ENCODE measurements around the gene RASSF8. TPM values are rescaled to one million over a fixed set of nuclear protein-coding genes. Genes with fewer than 3 reads are reported as not detected.

The RASSF8 gene
- total and polyA plus RNA-seq, 8 donors, result 3.7 to 66.8 (median 10.5) TPM

- H3K27me3 ChIP-seq, result no peaks in the 10 kb centered on the region
- peaks cover 0 to 65% (median 25%) of the 10 kb centered on the region in 4 donors for H3K4me1 ChIP-seq
- no peak for DNase-seq
- peak overlapping the region in 1 of 4 donors; percentile 5 for H3K4me3 ChIP-seq
- peak overlapping the region in 3 of 5 donors; percentile 3 to 47 (median 11) for H3K27ac ChIP-seq
- H3K9me3 ChIP-seq, result no peaks in the 10 kb centered on the region
- intact Hi-C loops (cut with DNase I; ENCODE audit: low total_unique reads), result no loop called here
- no peak for TF ChIP-seq POLR2A (IDR thresholded peaks at IDR 0.05)
- TF ChIP-seq EP300 (IDR thresholded peaks at IDR 0.05), result no peak
- TF ChIP-seq POLR2AphosphoS5 (IDR thresholded peaks at IDR 0.05), result no peak
- TF ChIP-seq CTCF (IDR thresholded peaks at IDR 0.05), result no peak
- WGBS, 5 donors, result 74 to 86% (median 84%) methylated on average over 4 of the region's 4 CpGs
- H3K36me3 ChIP-seq, result no peaks in the 10 kb centered on the region
These were observed 17.8 kb downstream of the RASSF8 start for GRCh38 chr12:25976289-25976688.

- intact Hi-C loops (cut with DNase I; ENCODE audit: low total_unique reads), result no loop called here
- DNase-seq, result peak in 1 of 2 donors; percentile 28
- Histone ChIP-seq H3K4me1 (peaks cover 0 to 63% (median 18%) of the 10 kb centered on the region in 4 donors), H3K9me3 (no peaks in the 10 kb centered on the region), H3K36me3 (no peaks in the 10 kb centered on the region), H3K4me3 (no peak overlapping the region), H3K27ac (peak overlapping the region in 1 of 5 donors; percentile 47), H3K27me3 (no peaks in the 10 kb centered on the region)
- TF ChIP-seq EP300 (IDR thresholded peaks at IDR 0.05) (no peak), CTCF (IDR thresholded peaks at IDR 0.05) (no peak), POLR2AphosphoS5 (IDR thresholded peaks at IDR 0.05) (no peak), POLR2A (IDR thresholded peaks at IDR 0.05) (no peak)
- WGBS, 5 donors, result 84 to 93% (median 91%) methylated on average over 5 of the region's 5 CpGs
These were observed 18.6 kb downstream of the RASSF8 start for GRCh38 chr12:25977047-25977446.

- no peak for DNase-seq
- H3K27ac ChIP-seq, result no peak overlapping the region
- no peak overlapping the region for H3K4me3 ChIP-seq
- H3K27me3 ChIP-seq, result no peaks in the 10 kb centered on the region
- intact Hi-C loops (cut with DNase I; ENCODE audit: low total_unique reads), result no loop called here
- no peaks in the 10 kb centered on the region for H3K9me3 ChIP-seq
- TF ChIP-seq EP300 (IDR thresholded peaks at IDR 0.05) (no peak), POLR2A (IDR thresholded peaks at IDR 0.05) (no peak), CTCF (IDR thresholded peaks at IDR 0.05) (no peak), POLR2AphosphoS5 (IDR thresholded peaks at IDR 0.05) (no peak)
- peaks cover 0 to 69% (median 16%) of the 10 kb centered on the region in 4 donors for H3K4me1 ChIP-seq
- 43 to 68% (median 63%) methylated on average over 4 of the region's 4 CpGs for WGBS, 5 donors
- H3K36me3 ChIP-seq, result no peaks in the 10 kb centered on the region
These were observed 20.6 kb downstream of the RASSF8 start for GRCh38 chr12:25979059-25979458.

GRCh38 chr12:25979563-25979962 lies 21.1 kb downstream of the RASSF8 start:
- Histone ChIP-seq H3K4me3 (no peak overlapping the region), H3K27me3 (no peaks in the 10 kb centered on the region), H3K4me1 (peaks cover 0 to 73% (median 17%) of the 10 kb centered on the region in 4 donors), H3K36me3 (no peaks in the 10 kb centered on the region), H3K27ac (no peak overlapping the region), H3K9me3 (no peaks in the 10 kb centered on the region)
- no peak for DNase-seq
- 80 to 96% (median 92%) methylated on average over 2 of the region's 2 CpGs for WGBS, 5 donors
- intact Hi-C loops (cut with DNase I; ENCODE audit: low total_unique reads), result no loop called here
- no peak for TF ChIP-seq POLR2AphosphoS5 (IDR thresholded peaks at IDR 0.05)
- TF ChIP-seq CTCF (IDR thresholded peaks at IDR 0.05), result no peak
- TF ChIP-seq EP300 (IDR thresholded peaks at IDR 0.05), result no peak
- no peak for TF ChIP-seq POLR2A (IDR thresholded peaks at IDR 0.05)
